ENCODE measurements around the gene BTBD6. TPM values are rescaled to one million over a fixed set of nuclear protein-coding genes. Genes with fewer than 3 reads are reported as not detected.
A peak's percentile ranks its signal among the peaks of the same experiment; 100 is the strongest.

BTBD6 gene
- total and polyA plus RNA-seq, 8 donors: 4.3 to 44.5 (median 8.3) TPM

- Histone ChIP-seq H3K4me3 (no peak overlapping the region), H3K36me3 (peaks cover 0 to 15% (median 4%) of the 10 kb centered on the region in 3 donors), H3K4me1 (no peaks in the 10 kb centered on the region), H3K27me3 (no peaks in the 10 kb centered on the region), H3K27ac (no peak overlapping the region), H3K9me3 (no peaks in the 10 kb centered on the region)
- intact Hi-C loops (cut with DNase I): no loop called here
- no peak for TF ChIP-seq CTCF (IDR thresholded peaks at IDR 0.05)
- FAIRE-seq (no peak), DNase-seq (peak in 1 of 6 donors; percentile 56), ATAC-seq (no peak)
- WGBS, 2 donors: 92 to 94% methylated on average over 21 of the region's 21 CpGs
These were observed 4.4 kb downstream of the BTBD6 start for GRCh38 chr14:105252552-105253328.

GRCh38 chr14:105253329-105253682 lies 5.0 kb downstream of the BTBD6 start:
- no peak for FAIRE-seq
- intact Hi-C loops (cut with DNase I): no loop called here
- peak in 1 of 6 donors; percentile 68 for DNase-seq
- no peak overlapping the region for H3K4me3 ChIP-seq
- no peak for TF ChIP-seq CTCF (IDR thresholded peaks at IDR 0.05)
- no peaks in the 10 kb centered on the region for H3K9me3 ChIP-seq
- no peak overlapping the region for H3K27ac ChIP-seq
- peaks cover 0 to 15% (median 4%) of the 10 kb centered on the region in 3 donors for H3K36me3 ChIP-seq
- no peaks in the 10 kb centered on the region for H3K27me3 ChIP-seq
- no peak for ATAC-seq
- no peaks in the 10 kb centered on the region for H3K4me1 ChIP-seq
- 91 to 99% methylated on average over 6 to 9 of the region's 9 CpGs for WGBS, 2 donors

GRCh38 chr14:105255021-105255507 lies 6.7 kb downstream of the BTBD6 start:
- no peak for ATAC-seq
- H3K4me3 ChIP-seq: no peak overlapping the region
- peaks cover 0 to 10% (median 0%) of the 10 kb centered on the region in 3 donors for H3K4me1 ChIP-seq
- intact Hi-C loops (cut with DNase I): no loop called here
- peaks cover 0 to 15% (median 4%) of the 10 kb centered on the region in 3 donors for H3K36me3 ChIP-seq
- no peak overlapping the region for H3K27ac ChIP-seq
- 87 to 88% methylated on average over 6 of the region's 6 CpGs for WGBS, 2 donors
- TF ChIP-seq CTCF (IDR thresholded peaks at IDR 0.05): no peak
- no peak for FAIRE-seq
- no peak for DNase-seq
- no peaks in the 10 kb centered on the region for H3K27me3 ChIP-seq
- no peaks in the 10 kb centered on the region for H3K9me3 ChIP-seq

GRCh38 chr14:105256292-105256960 lies 8.1 kb downstream of the BTBD6 start:
- Histone ChIP-seq H3K9me3 (no peaks in the 10 kb centered on the region), H3K4me1 (peaks cover 0 to 10% (median 0%) of the 10 kb centered on the region in 3 donors), H3K27me3 (no peaks in the 10 kb centered on the region), H3K4me3 (no peak overlapping the region), H3K27ac (no peak overlapping the region), H3K36me3 (peaks cover 0 to 6% (median 4%) of the 10 kb centered on the region in 3 donors)
- no peak for FAIRE-seq
- WGBS, 2 donors: 93 to 95% methylated on average over 19 of the region's 19 CpGs
- ATAC-seq: no peak
- no peak for TF ChIP-seq CTCF (IDR thresholded peaks at IDR 0.05)
- intact Hi-C loops (cut with DNase I): no loop called here
- peak in 1 of 6 donors; percentile 55 for DNase-seq

Measured in pancreas (tissue), 10 donors.